ENCODE measurements around the gene SLC49A4. TPM values are rescaled to one million over a fixed set of nuclear protein-coding genes. Genes with fewer than 3 reads are reported as not detected.

The SLC49A4 gene
- total RNA-seq, 4 donors from 2014 or later, result 20.4 to 33.9 (median 28.7) TPM

GRCh38 chr3:122864498-122864897 lies 69.6 kb downstream of the SLC49A4 start:
- H3K4me3 ChIP-seq, result no peak overlapping the region
- no peak for ATAC-seq
- no peak overlapping the region for H3K27ac ChIP-seq
- H3K36me3 ChIP-seq, result peaks cover 0 to 59% of the 10 kb centered on the region in 2 donors
- TF ChIP-seq POLR2AphosphoS5 (IDR thresholded peaks at IDR 0.05), result no peak
- no peak for TF ChIP-seq POLR2A (IDR thresholded peaks at IDR 0.05)
- no peak for TF ChIP-seq EP300 (IDR thresholded peaks at IDR 0.05)
- no peak for TF ChIP-seq CTCF (IDR thresholded peaks at IDR 0.05)
- peaks cover 0 to 10% (median 0%) of the 10 kb centered on the region in 3 donors for H3K4me1 ChIP-seq
- no peaks in the 10 kb centered on the region for H3K27me3 ChIP-seq
- no peaks in the 10 kb centered on the region for H3K9me3 ChIP-seq

GRCh38 chr3:122868322-122868721 lies 73.5 kb downstream of the SLC49A4 start:
- H3K9me3 ChIP-seq, result no peaks in the 10 kb centered on the region
- H3K4me1 ChIP-seq, result no peaks in the 10 kb centered on the region
- TF ChIP-seq EP300 (IDR thresholded peaks at IDR 0.05) (no peak), POLR2AphosphoS5 (IDR thresholded peaks at IDR 0.05) (no peak), POLR2A (IDR thresholded peaks at IDR 0.05) (no peak), CTCF (IDR thresholded peaks at IDR 0.05) (no peak)
- H3K36me3 ChIP-seq, result peaks cover 0 to 53% of the 10 kb centered on the region in 2 donors
- H3K27me3 ChIP-seq, result no peaks in the 10 kb centered on the region
- H3K4me3 ChIP-seq, result no peak overlapping the region
- no peak overlapping the region for H3K27ac ChIP-seq
- no peak for ATAC-seq

- H3K4me1 ChIP-seq, result no peaks in the 10 kb centered on the region
- H3K4me3 ChIP-seq, result no peak overlapping the region
- ATAC-seq, result no peak
- H3K9me3 ChIP-seq, result no peaks in the 10 kb centered on the region
- WGBS, 2 donors (ENCODE audit: low coverage in 1 of 2), result 93 to 100% methylated on average over 3 to 9 of the region's 9 CpGs
- peaks cover 0 to 47% of the 10 kb centered on the region in 2 donors for H3K36me3 ChIP-seq
- H3K27ac ChIP-seq, result no peak overlapping the region
- H3K27me3 ChIP-seq, result no peaks in the 10 kb centered on the region
- TF ChIP-seq POLR2A (IDR thresholded peaks at IDR 0.05) (no peak), EP300 (IDR thresholded peaks at IDR 0.05) (no peak), CTCF (IDR thresholded peaks at IDR 0.05) (no peak), POLR2AphosphoS5 (IDR thresholded peaks at IDR 0.05) (no peak)
Measured at GRCh38 chr3:122873741-122874515, 79.1 kb downstream of the SLC49A4 start.

- Histone ChIP-seq H3K36me3 (peaks cover 0 to 58% of the 10 kb centered on the region in 2 donors), H3K4me1 (no peaks in the 10 kb centered on the region), H3K9me3 (no peaks in the 10 kb centered on the region), H3K27ac (no peak overlapping the region), H3K4me3 (no peak overlapping the region), H3K27me3 (no peaks in the 10 kb centered on the region)
- TF ChIP-seq EP300 (IDR thresholded peaks at IDR 0.05) (no peak), CTCF (IDR thresholded peaks at IDR 0.05) (no peak), POLR2AphosphoS5 (IDR thresholded peaks at IDR 0.05) (no peak), POLR2A (IDR thresholded peaks at IDR 0.05) (no peak)
- no peak for ATAC-seq
Measured at GRCh38 chr3:122875547-122876127, 80.8 kb downstream of the SLC49A4 start.

GRCh38 chr3:122880173-122880572 lies 85.3 kb downstream of the SLC49A4 start:
- Histone ChIP-seq H3K36me3 (peaks cover 0 to 39% of the 10 kb centered on the region in 2 donors), H3K9me3 (no peaks in the 10 kb centered on the region), H3K4me3 (no peak overlapping the region), H3K4me1 (no peaks in the 10 kb centered on the region), H3K27ac (no peak overlapping the region), H3K27me3 (no peaks in the 10 kb centered on the region)
- no peak for ATAC-seq
- TF ChIP-seq POLR2A (IDR thresholded peaks at IDR 0.05) (no peak), EP300 (IDR thresholded peaks at IDR 0.05) (no peak), CTCF (IDR thresholded peaks at IDR 0.05) (no peak), POLR2AphosphoS5 (IDR thresholded peaks at IDR 0.05) (no peak)
- 83 to 91% methylated on average over 4 of the region's 4 CpGs for WGBS, 2 donors (ENCODE audit: low coverage in 1 of 2)

Measured in gastroesophageal sphincter (tissue), 4 donors.